ENCODE measurements around the gene UGT2B7.
A peak's percentile ranks its signal among the peaks of the same experiment; 100 is the strongest.
"Not testable (repeated sequence)": the region's sequence is repeated elsewhere in the genome, so short reads cannot be mapped to it uniquely, and the experiment has no call there.

UGT2B7 gene

DNA sequence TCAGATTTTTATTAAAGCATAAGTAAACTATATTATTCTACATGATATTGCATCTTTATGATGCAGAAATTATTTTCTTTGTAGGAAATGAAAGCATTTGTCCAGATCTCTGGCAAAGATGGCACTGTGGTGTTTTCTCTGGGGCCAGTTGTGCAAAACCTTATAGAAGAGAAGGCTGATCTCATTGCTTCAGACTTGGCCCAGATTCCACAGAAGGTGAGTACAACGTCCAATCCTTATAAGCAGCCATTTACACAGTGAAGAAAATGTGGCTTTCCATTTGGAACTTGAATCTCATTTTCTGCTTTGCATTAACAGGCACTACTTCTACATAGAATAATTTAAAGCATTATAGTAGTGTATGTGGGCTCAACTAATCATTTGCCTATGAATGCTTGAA is 6.9 kb upstream of the UGT2B7 start:
- DNase-seq = no peak

GRCh38 chr4:69092190-69092589 is 4.1 kb upstream of the UGT2B7 start:
- no peak for DNase-seq

GRCh38 chr4:69092980-69093568 is 3.2 kb upstream of the UGT2B7 start:
- DNase-seq = no peak

- DNase-seq = no peak
Measured at GRCh38 chr4:69093681-69094080, 2.6 kb upstream of the UGT2B7 start.

DNA sequence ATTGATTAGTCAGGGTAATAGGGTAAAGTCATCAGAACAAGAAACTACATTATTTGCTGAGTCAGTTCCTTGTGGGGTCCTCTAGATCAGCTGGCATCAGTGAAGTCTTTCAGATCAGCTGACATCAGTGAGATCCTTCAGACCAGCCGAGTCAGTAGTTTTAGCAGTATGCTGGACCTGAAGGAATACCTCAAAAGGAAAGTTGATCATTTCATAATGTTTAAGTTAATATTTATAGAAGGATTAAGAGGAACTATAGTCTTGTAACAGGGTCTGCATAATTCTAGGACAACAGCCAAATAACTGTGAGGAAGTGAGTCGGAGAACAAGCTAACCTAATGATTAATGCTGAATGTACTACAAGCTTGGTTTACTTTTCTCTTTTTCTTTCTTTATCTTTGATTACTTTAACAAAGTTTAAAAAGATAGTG is 958 bp upstream of the UGT2B7 start:
- no peak for DNase-seq

DNA sequence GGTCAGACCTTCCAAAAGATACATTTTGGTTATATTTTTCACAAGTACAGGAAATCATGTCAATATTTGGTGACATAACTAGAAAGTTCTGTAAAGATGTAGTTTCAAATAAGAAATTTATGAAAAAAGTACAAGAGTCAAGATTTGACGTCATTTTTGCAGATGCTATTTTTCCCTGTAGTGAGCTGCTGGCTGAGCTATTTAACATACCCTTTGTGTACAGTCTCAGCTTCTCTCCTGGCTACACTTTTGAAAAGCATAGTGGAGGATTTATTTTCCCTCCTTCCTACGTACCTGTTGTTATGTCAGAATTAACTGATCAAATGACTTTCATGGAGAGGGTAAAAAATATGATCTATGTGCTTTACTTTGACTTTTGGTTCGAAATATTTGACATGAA is 536 bp downstream of the UGT2B7 start:
- DNase-seq = no peak

- DNase-seq = no peak
Measured at GRCh38 chr4:69098470-69098869, 2.2 kb downstream of the UGT2B7 start.

DNA sequence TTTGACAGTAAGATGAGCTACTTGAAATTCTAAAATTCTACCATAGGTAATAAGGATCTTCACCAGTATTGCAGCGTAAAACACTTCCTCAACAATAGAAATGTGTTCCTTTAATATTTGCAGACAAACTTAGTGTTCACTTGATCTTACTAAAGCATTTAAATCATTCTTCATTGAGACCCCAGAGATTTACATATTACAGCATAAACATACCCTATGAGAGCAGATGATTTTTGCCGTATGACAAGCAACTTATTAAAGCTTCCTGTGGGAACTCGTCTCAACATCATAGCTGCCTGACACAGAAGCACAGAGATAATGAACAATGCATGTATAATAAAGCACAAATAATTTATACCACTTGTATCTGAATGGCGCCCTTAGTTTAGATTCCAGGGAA is 3.6 kb downstream of the UGT2B7 start:
- DNase-seq = no peak

DNA sequence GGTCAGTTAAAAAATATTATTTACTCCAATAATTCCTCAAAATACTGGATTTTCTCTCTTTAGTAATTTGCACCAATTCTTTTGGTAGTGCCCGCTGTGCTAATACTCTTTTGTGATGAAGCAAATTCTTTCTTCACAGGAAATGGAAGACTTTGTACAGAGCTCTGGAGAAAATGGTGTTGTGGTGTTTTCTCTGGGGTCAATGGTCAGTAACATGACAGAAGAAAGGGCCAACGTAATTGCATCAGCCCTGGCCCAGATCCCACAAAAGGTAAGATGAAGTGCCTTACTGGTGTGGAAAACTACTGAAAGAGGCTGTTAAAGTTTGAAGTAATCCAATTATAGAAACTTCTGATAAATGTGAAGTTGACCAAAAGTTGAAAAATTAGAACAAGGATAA is 6.4 kb downstream of the UGT2B7 start:
- not testable (repeated sequence) for DNase-seq

- no peak for DNase-seq
Measured at GRCh38 chr4:69104719-69105275, 8.5 kb downstream of the UGT2B7 start.

GRCh38 chr4:69115151-69115850 is 19.0 kb downstream of the UGT2B7 start:
- not testable (repeated sequence) for DNase-seq

- no peak for DNase-seq
Measured at GRCh38 chr4:69115851-69116213, 19.6 kb downstream of the UGT2B7 start.

- DNase-seq = peak; percentile 27
Measured at GRCh38 chr4:69116645-69117321, 20.5 kb downstream of the UGT2B7 start.

GRCh38 chr4:69120870-69121269 is 24.6 kb downstream of the UGT2B7 start:
- no peak for DNase-seq

DNA sequence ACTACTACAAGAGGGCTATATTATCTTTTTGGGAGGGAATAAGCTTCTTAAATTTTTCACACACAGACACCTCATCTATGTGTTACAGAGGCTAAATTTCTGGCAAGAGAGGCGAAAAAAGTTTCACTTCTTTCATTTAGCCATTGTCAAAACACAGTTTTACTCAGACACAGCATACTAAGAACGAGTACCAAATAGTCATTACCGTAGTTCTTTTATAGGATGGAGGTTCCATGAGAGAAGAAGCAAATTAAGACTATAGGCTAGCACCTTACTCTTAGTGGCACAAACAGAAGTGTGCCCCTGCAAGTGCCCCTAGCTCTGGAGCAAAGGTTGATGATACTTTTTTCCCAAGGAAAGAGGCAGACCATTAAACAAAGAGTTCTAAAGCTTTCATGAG is 26.2 kb downstream of the UGT2B7 start:
- no peak for DNase-seq

GRCh38 chr4:69124941-69125340 is 28.7 kb downstream of the UGT2B7 start:
- no peak for DNase-seq

DNA sequence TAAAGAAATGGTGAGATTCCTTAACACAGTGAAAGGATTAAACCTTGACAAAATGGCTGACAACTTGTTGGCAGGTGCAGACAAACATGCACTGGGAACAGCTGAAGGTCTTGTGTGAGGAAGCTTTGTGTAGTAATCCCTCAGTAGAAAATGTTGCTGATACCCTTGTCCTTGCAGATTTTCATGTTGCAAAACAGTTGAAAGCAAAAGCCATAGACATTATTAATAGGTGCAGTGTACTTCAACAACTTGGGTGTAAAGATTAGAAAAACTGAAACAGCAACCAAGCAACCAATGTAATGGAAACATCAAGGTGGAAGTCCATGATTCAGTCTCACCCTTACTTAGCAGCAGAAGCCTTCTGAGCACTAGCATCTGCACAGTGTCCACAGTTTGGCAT is 29.8 kb downstream of the UGT2B7 start:
- no peak for DNase-seq

- no peak for DNase-seq
Measured at GRCh38 chr4:69133993-69134392, 37.7 kb downstream of the UGT2B7 start.

DNA sequence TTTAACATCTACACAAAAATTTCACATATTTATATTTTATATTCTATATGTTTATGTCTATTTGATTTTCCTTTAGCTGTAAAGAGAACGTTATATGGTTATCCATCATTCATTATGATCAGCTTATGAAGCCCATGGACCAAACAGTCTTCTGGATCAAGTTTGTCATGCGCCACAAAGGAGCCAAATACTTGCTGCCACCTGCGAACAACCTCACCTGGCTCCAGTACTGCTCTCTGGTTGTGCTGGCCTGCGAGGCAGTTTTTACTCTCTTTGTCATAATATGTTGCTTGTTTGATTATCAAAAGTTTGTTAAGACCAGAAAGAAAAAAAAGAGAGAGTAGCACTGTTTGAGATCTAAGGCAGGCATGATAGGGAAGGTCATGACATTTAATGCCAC is 38.2 kb downstream of the UGT2B7 start:
- DNase-seq = no peak

DNA sequence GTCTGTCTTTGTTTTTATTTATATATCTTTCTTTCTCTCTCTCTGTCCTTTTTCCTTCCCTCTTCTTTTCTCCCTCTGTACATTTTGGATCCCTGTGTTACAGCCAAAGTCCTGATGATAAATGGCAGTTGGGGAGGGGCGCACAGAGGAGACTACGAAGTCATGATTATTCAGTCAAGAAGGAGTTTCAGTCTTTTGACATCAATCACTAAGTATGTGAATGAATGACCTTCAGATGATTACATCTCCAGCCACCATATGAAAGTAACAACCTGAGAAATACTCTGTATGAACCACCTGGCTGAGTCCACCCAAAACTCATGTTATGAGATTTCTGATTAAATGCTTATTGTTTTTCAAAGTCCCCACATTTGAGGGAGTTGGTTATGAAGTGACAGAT is 45.0 kb downstream of the UGT2B7 start:
- DNase-seq = no peak

- DNase-seq = no peak
Measured at GRCh38 chr4:69147334-69147733, 51.1 kb downstream of the UGT2B7 start.

DNA sequence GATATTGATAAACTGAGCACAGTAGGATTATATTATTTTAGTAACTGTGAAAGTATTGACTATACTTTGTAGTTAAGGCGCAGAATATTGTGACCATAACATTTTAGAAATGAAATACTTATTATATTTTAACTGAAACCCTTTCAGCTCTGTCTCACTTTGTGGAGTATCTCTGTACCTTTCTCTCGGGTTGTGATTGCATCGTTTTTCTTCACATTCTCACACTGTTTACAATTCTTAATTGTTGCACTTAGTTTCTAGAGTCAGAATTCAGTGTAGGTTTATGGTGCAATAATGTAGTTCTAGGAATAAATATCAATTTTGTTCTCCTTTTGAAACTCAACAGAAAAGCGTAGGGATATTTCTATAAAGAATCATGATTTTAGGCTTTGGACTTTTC is 57.7 kb downstream of the UGT2B7 start:
- DNase-seq = no peak

- peak; percentile 51 for DNase-seq
Measured at GRCh38 chr4:69156913-69157312, 60.6 kb downstream of the UGT2B7 start.
